ENCODE data around the gene SGSM1. TPM values are rescaled to one million over a fixed set of nuclear protein-coding genes. Genes with fewer than 3 reads are reported as not detected.
A peak's percentile ranks its signal among the peaks of the same experiment; 100 is the strongest.

The SGSM1 gene
- total RNA-seq, 6 experiments from 2014 or later, result 0.11 to 0.78 (median 0.41) TPM

DNA sequence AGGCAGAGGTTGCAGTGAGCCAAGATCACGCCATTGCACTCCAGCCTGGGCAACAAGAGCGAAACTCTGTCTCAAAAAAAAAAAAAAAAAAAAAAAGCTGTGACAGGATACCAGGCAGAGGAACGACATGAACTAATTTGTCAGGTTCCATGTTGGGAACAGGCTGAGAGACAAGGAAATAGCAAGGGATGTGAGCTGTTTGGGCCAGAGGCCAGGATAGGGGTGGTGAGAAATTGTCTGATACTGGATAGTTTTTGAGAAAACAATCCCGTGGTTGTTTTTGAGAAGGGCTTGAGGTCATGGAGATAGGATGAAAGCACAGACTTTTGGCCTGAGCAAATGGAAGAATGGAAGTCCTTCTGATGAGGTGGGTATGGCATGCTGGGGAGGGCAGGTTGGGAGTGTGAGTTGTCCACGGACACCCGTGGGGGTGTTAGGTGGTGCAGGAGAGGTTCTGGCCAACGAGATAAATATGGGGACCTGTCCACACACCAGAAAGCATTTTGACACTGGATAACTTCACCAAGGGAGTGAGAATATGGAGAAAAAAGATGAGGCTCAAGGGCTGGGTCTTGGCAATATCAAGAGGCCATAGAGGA lies 45.2 kb upstream of the SGSM1 start:
- Histone ChIP-seq H3K4me1 (no peaks in the 10 kb centered on the region), H3K9me3 (no peaks in the 10 kb centered on the region), H3K27ac (no peak overlapping the region), H3K27me3 (no peaks in the 10 kb centered on the region), H3K4me3 (no peak overlapping the region), H3K36me3 (no peaks in the 10 kb centered on the region)
- intact Hi-C loops (cut with DNase I), result loop anchor here in 1 of 2 donors (10.0 kb wide), 1 partner anchor 116 kb away; no protein-coding TSS in a partner anchor
- DNase-seq (no peak), ATAC-seq (peak in 3 of 4 donors; percentile 43 to 65 (median 57))
- 41% methylated on average over 7 of the region's 7 CpGs for WGBS (ENCODE audit: insufficient coverage, low coverage, low lambda C conversion rate, missing lambda C conversion rate)
- no peak for TF ChIP-seq POLR2A (IDR thresholded peaks at IDR 0.05)

DNA sequence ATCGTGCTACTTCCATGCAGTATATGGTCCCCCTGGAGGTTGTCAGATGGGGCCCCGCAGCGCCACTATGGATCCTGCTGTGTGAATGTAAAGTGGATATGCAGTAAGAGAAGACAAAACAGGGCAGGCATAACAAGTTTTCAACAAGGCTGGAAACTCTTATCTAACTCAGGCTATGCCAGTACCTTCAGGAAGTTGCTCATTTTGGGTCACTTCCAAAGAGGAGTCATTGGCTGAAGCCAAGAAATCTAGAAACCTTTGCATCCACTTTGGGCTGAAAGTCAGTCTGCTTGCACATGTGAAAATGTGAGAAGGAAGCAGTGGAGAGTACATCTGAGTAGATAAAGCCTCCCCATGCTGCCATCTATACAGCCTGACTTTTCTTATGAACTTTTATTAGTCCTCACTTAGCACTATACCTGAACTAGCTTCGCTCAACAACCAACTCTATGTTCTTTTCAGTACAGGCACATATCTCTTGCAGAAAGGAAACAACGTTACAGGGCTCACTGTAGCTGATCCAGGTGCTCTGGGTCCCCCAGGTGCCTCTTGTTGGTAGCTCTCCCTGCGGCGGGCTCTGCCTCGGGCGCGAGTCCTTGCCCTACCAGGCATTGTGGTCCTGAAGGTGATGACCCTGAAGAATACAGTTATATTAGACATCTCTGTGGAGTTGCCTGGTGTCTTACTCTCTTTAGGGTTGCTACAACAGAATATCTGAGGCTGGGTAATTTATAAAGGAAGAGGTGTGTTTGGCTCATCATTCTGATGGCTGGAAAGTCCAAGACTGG lies 43.9 kb upstream of the SGSM1 start:
- ATAC-seq, result peak in 1 of 4 donors; percentile 10
- Histone ChIP-seq H3K27me3 (no peaks in the 10 kb centered on the region), H3K36me3 (no peaks in the 10 kb centered on the region), H3K27ac (no peak overlapping the region), H3K9me3 (no peaks in the 10 kb centered on the region), H3K4me1 (no peaks in the 10 kb centered on the region), H3K4me3 (no peak overlapping the region)
- 93% methylated on average over 10 of the region's 10 CpGs for WGBS (ENCODE audit: insufficient coverage, low coverage, low lambda C conversion rate, missing lambda C conversion rate)
- TF ChIP-seq, protein P1, sequence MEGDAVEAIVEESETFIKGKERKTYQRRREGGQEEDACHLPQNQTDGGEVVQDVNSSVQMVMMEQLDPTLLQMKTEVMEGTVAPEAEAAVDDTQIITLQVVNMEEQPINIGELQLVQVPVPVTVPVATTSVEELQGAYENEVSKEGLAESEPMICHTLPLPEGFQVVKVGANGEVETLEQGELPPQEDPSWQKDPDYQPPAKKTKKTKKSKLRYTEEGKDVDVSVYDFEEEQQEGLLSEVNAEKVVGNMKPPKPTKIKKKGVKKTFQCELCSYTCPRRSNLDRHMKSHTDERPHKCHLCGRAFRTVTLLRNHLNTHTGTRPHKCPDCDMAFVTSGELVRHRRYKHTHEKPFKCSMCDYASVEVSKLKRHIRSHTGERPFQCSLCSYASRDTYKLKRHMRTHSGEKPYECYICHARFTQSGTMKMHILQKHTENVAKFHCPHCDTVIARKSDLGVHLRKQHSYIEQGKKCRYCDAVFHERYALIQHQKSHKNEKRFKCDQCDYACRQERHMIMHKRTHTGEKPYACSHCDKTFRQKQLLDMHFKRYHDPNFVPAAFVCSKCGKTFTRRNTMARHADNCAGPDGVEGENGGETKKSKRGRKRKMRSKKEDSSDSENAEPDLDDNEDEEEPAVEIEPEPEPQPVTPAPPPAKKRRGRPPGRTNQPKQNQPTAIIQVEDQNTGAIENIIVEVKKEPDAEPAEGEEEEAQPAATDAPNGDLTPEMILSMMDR (IDR thresholded peaks at IDR 0.05), result no peak
- no peak for TF ChIP-seq POLR2A (IDR thresholded peaks at IDR 0.05)
- intact Hi-C loops (cut with DNase I), result loop anchor here in 1 of 2 donors (10.0 kb wide), 1 partner anchor 117 kb away; no protein-coding TSS in a partner anchor
- DNase-seq, result no peak

DNA sequence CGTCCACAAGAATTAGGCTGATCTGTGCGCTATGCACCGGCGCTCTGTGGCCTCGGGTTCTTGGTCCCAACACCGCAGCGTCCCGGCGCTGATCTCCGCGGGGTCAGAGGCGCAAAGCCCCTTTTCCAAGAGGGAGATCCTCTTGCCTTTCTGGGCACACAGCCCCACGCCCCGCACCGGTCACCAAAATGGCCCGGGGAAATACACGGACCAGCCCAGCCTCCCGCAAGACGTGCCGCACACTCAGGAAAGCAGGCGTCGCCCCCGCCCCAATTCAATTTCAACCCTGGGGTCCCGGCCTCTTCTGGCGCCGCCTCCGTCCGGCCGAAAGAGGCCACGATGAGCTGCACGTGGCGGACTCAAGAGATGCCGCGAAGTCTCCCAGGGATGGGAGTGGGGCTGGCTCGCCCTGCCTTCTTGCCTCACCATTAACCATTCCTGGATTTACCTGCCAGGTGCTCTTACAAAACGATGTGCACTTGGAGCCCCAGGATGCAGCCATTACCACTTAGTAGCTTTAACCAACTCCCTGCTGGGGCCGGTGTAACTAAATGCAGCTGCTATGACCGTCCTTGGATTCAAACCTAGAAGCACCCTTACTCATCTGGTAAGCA lies 42.0 kb upstream of the SGSM1 start:
- WGBS (ENCODE audit: insufficient coverage, low coverage, low lambda C conversion rate, missing lambda C conversion rate), result 72% methylated on average over 11 of the region's 38 CpGs
- intact Hi-C loops (cut with DNase I), result loop anchor here in 1 of 2 donors (10.0 kb wide), 1 partner anchor 119 kb away; no protein-coding TSS in a partner anchor
- Histone ChIP-seq H3K27ac (no peak overlapping the region), H3K27me3 (no peaks in the 10 kb centered on the region), H3K36me3 (no peaks in the 10 kb centered on the region), H3K9me3 (no peaks in the 10 kb centered on the region), H3K4me3 (no peak overlapping the region), H3K4me1 (no peaks in the 10 kb centered on the region)
- ATAC-seq (no peak), DNase-seq (no peak)
- no peak for TF ChIP-seq POLR2A (IDR thresholded peaks at IDR 0.05)
- TF ChIP-seq, protein P1 (IDR thresholded peaks at IDR 0.05), result no peak

DNA sequence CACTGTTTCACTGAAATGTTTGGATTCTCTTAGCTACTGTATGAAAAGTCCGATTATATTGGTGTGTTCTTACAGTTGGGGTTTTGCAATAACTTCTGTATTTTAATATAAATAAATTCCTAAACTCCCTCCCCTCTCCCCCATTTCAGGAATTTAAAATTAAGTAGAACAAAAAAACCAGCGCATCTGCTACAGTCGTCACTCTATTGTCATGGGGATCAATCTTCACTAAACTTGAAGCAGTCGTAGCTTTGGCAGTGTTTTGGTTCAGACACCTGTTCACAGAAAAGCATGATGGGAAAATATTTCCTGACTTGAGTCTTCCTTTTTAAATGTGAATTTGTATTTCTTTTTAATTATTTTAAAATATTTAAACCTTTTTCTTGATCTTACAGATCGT lies 40.8 kb upstream of the SGSM1 start:
- DNase-seq, result no peak
- H3K27ac ChIP-seq, result no peak overlapping the region
- intact Hi-C loops (cut with DNase I), result loop anchor here in 1 of 2 donors (5.0 to 10.0 kb wide), 2 partner anchors 87 to 120 kb away; no protein-coding TSS in a partner anchor
- H3K9me3 ChIP-seq, result no peaks in the 10 kb centered on the region
- H3K4me1 ChIP-seq, result no peaks in the 10 kb centered on the region
- no peaks in the 10 kb centered on the region for H3K27me3 ChIP-seq
- WGBS (ENCODE audit: insufficient coverage, low coverage, low lambda C conversion rate, missing lambda C conversion rate), result 40% methylated on average over 5 of the region's 5 CpGs
- no peak overlapping the region for H3K4me3 ChIP-seq
- TF ChIP-seq, protein P1 (IDR thresholded peaks at IDR 0.05), result no peak
- no peak for TF ChIP-seq POLR2A (IDR thresholded peaks at IDR 0.05)
- no peaks in the 10 kb centered on the region for H3K36me3 ChIP-seq
- ATAC-seq, result no peak

Data from right lobe of liver (tissue), 6 donors.